ENCODE measurements around the gene SPAM1.
"Not testable (repeated sequence)": the region's sequence is repeated elsewhere in the genome, so short reads cannot be mapped to it uniquely, and the experiment has no call there.

The SPAM1 gene

GRCh38 chr7:123924941-123925340, at the start of gene SPAM1:
Gene SPAM1, plus strand, starts transcription at chr7:123925241. Its CDS starts 28,330 bp downstream, at chr7:123953571.
- no peak for DNase-seq

- no peak for DNase-seq
Measured at GRCh38 chr7:123876557-123877256, 48.3 kb upstream of the SPAM1 start.

- DNase-seq = no peak
Measured at GRCh38 chr7:123879628-123880027, 45.4 kb upstream of the SPAM1 start.

- DNase-seq = no peak
Measured at GRCh38 chr7:123881300-123881699, 43.7 kb upstream of the SPAM1 start.

- DNase-seq = no peak
Measured at GRCh38 chr7:123883154-123883553, 41.9 kb upstream of the SPAM1 start.

- DNase-seq = no peak
Measured at GRCh38 chr7:123888192-123888591, 36.8 kb upstream of the SPAM1 start.

- DNase-seq = not testable (repeated sequence)
Measured at GRCh38 chr7:123894753-123895152, 30.3 kb upstream of the SPAM1 start.

- DNase-seq = no peak
Measured at GRCh38 chr7:123901101-123901500, 23.9 kb upstream of the SPAM1 start.

- no peak for DNase-seq
Measured at GRCh38 chr7:123905714-123906113, 19.3 kb upstream of the SPAM1 start.

- peak; percentile 7 for DNase-seq
Measured at GRCh38 chr7:123916240-123916724, 8.8 kb upstream of the SPAM1 start.

- DNase-seq = no peak
Measured at GRCh38 chr7:123917878-123918277, 7.2 kb upstream of the SPAM1 start.

GRCh38 chr7:123918309-123918708, 6.7 kb upstream of the SPAM1 start:
- no peak for DNase-seq

GRCh38 chr7:123923599-123923998, 1.4 kb upstream of the SPAM1 start:
- no peak for DNase-seq

GRCh38 chr7:123929107-123929506, 4.1 kb downstream of the SPAM1 start:
- DNase-seq = no peak

GRCh38 chr7:123929655-123930054, 4.6 kb downstream of the SPAM1 start:
- DNase-seq = no peak

GRCh38 chr7:123935436-123936381, 10.7 kb downstream of the SPAM1 start:
- DNase-seq = no peak

GRCh38 chr7:123936388-123936787, 11.3 kb downstream of the SPAM1 start:
- no peak for DNase-seq

- no peak for DNase-seq
Measured at GRCh38 chr7:123939784-123940183, 14.7 kb downstream of the SPAM1 start.

GRCh38 chr7:123941391-123942180, 16.5 kb downstream of the SPAM1 start:
- DNase-seq = no peak

GRCh38 chr7:123944395-123944794, 19.4 kb downstream of the SPAM1 start:
- no peak for DNase-seq

GRCh38 chr7:123945938-123946337, 20.9 kb downstream of the SPAM1 start:
- DNase-seq = no peak

- DNase-seq = no peak
Measured at GRCh38 chr7:123948136-123948535, 23.1 kb downstream of the SPAM1 start.

- DNase-seq = peak; percentile 19
Measured at GRCh38 chr7:123958186-123958703, 33.2 kb downstream of the SPAM1 start.
